Naive thymus-derived CD4-positive, alpha-beta T cell (primary cell): ENCODE results near the gene RIBC1. TPM values are rescaled to one million over a fixed set of nuclear protein-coding genes. Genes with fewer than 3 reads are reported as not detected.

Experiments
- ATAC-seq: fragments of 150-1000 bp; cut with Tn5 transposase; 2 replicates; pipeline ENCODE4 v1.10.0; 2021; ENCODE audit warnings: mild to moderate bottlenecking, moderate library complexity
- CTCF ChIA-PET: fragments of 350-600 bp; sonication (Branson Sonifier 250); formaldehyde crosslinking; loops from one replicate; lab custom pipeline; 2021; ENCODE audit warnings: antibody characterized with exemption; lab: Charles Lee
- POLR2A ChIA-PET: fragments of 350-600 bp; sonication (Branson Sonifier 250); formaldehyde crosslinking; loops from one replicate; lab custom pipeline; 2021; ENCODE audit warnings: antibody characterized with exemption, inconsistent platforms; lab: Charles Lee
- DNase-seq, 9 donors: peaks; one replicate each; pipeline versions ENCODE4 v3.0.0 to v3.0.0-alpha.2; 2020 to 2022; ENCODE audit warnings: mixed read lengths in 1 of 9
- H3K27ac ChIP-seq: one replicate; pipeline ENCODE4 v1.7.0; 2013; ENCODE audit warnings: mild to moderate bottlenecking, low read depth, low read length, moderate library complexity
- H3K27me3 ChIP-seq, 2 donors: one replicate each; pipeline ENCODE4 v1.7.0; 2013; ENCODE audit warnings: low read length in 2 of 2, mild to moderate bottlenecking in 2 of 2, moderate library complexity in 2 of 2; ENCODE audit not compliant: control insufficient read depth in 2 of 2, insufficient read depth in 2 of 2
- H3K36me3 ChIP-seq, 3 experiments: 1 replicate in 2 of 3; 2 replicates in 1 of 3; pipeline ENCODE4 v1.7.0; 2013; ENCODE audit warnings: low read length in 3 of 3, mild to moderate bottlenecking in 3 of 3, moderate library complexity in 1 of 3; ENCODE audit not compliant: insufficient read depth in 3 of 3, control insufficient read depth in 2 of 3
- H3K4me1 ChIP-seq, 2 donors: one replicate each; pipeline ENCODE4 v1.7.0; 2013; ENCODE audit warnings: low read length in 2 of 2, mild to moderate bottlenecking in 2 of 2, moderate library complexity in 1 of 2; ENCODE audit not compliant: control insufficient read depth in 2 of 2, insufficient read depth in 2 of 2
- H3K4me3 ChIP-seq: 2 replicates; pipeline ENCODE4 v1.7.0; 2013; ENCODE audit warnings: mild to moderate bottlenecking, low read length
- H3K9me3 ChIP-seq, 3 experiments: 1 replicate in 2 of 3; 2 replicates in 1 of 3; pipeline ENCODE4 v1.7.0; 2013; ENCODE audit warnings: low read length in 3 of 3; ENCODE audit not compliant: control insufficient read depth in 2 of 3
- H3K27ac Mint-ChIP-seq, 9 donors: one replicate each; pipeline ENCODE4 v1.8.0; 2020 to 2022; ENCODE audit warnings: mixed read lengths in 9 of 9, mild to moderate bottlenecking in 8 of 9, moderate library complexity in 5 of 9, inconsistent platforms in 2 of 9
- H3K27me3 Mint-ChIP-seq, 5 donors: one replicate each; pipeline ENCODE4 v1.8.0; 2021 to 2022; ENCODE audit warnings: mixed read lengths in 5 of 5, mild to moderate bottlenecking in 1 of 5
- H3K36me3 Mint-ChIP-seq, 5 donors: one replicate each; pipeline ENCODE4 v1.8.0; 2020 to 2022; ENCODE audit warnings: mixed read lengths in 5 of 5, mild to moderate bottlenecking in 3 of 5, inconsistent platforms in 1 of 5
- H3K4me1 Mint-ChIP-seq, 7 donors: one replicate each; pipeline ENCODE4 v1.8.0; 2020 to 2022; ENCODE audit warnings: mixed read lengths in 7 of 7, mild to moderate bottlenecking in 3 of 7, inconsistent platforms in 1 of 7
- H3K4me3 Mint-ChIP-seq, 10 donors: one replicate each; pipeline ENCODE4 v1.8.0; 2020 to 2022; ENCODE audit warnings: mild to moderate bottlenecking in 10 of 10, mixed read lengths in 10 of 10, moderate library complexity in 6 of 10, inconsistent platforms in 2 of 10
- H3K9me3 Mint-ChIP-seq, 11 donors: one replicate each; pipeline ENCODE4 v1.8.0; 2020 to 2022; ENCODE audit warnings: mixed read lengths in 11 of 11, mild to moderate bottlenecking in 4 of 11, inconsistent platforms in 1 of 11, moderate library complexity in 1 of 11
- intact Hi-C, 2 donors: fragments of 100-400 bp; cut with micrococcal nuclease; formaldehyde crosslinking; loops; one replicate each; pipeline ENCODE4 v1.15.1; 2023
- microRNA-seq: library from miRNA; unstranded; fragments of <30 nt; microRNA quantifications from one replicate; pipeline ENCODE4 v1.2.0, GENCODE V29; 2022; ENCODE audit warnings: borderline microRNAs expressed
- polyA plus RNA-seq, 2 donors: library from polyadenylated mRNA; unstranded; fragments of 300-500 nt; fragmentation: Illumina TruSeq; gene quantifications; one replicate each; pipeline ENCODE4 v1.2.3, GENCODE V29; 2021
- total RNA-seq, 6 experiments: library from RNA in 5 of 6; stranded (reverse) in 5 of 6; gene quantifications; 1 replicate in 5 of 6; 2 replicates in 1 of 6; pipeline ENCODE4 v1.2.3 and lab custom pipeline; 2021 to 2026

RIBC1 gene
- total and polyA plus RNA-seq, 7 experiments from 2014 or later: 0.26 to 2.4 (median 1.4) TPM

- H3K27me3 ChIP-seq: no peaks in the 10 kb centered on the region
- H3K27ac ChIP-seq: no peak overlapping the region
- ATAC-seq: no peak
- ChIA-PET CTCF (interaction anchor here (0.7 kb wide), 1 partner anchor 161 kb away, joined by 3 read pairs; no protein-coding TSS in a partner anchor), POLR2A (no interaction called here)
- H3K9me3 Mint-ChIP-seq: no peaks in the 10 kb centered on the region
- peaks cover 0 to 2% (median 0%) of the 10 kb centered on the region in 7 donors for H3K4me1 Mint-ChIP-seq
- no peaks in the 10 kb centered on the region for H3K4me1 ChIP-seq
- intact Hi-C loops: no loop called here
- H3K4me3 ChIP-seq: no peak overlapping the region
- H3K4me3 Mint-ChIP-seq: no peak overlapping the region
- peaks cover 0 to 16% (median 0%) of the 10 kb centered on the region in 5 donors for H3K27me3 Mint-ChIP-seq
- DNase-seq: no peak
- no peaks in the 10 kb centered on the region for H3K36me3 ChIP-seq
- no peaks in the 10 kb centered on the region for H3K36me3 Mint-ChIP-seq
- no peak overlapping the region for H3K27ac Mint-ChIP-seq
- H3K9me3 ChIP-seq: no peaks in the 10 kb centered on the region
These were observed 52.0 kb downstream of the RIBC1 start for GRCh38 chrX:53474707-53475106.

DNA sequence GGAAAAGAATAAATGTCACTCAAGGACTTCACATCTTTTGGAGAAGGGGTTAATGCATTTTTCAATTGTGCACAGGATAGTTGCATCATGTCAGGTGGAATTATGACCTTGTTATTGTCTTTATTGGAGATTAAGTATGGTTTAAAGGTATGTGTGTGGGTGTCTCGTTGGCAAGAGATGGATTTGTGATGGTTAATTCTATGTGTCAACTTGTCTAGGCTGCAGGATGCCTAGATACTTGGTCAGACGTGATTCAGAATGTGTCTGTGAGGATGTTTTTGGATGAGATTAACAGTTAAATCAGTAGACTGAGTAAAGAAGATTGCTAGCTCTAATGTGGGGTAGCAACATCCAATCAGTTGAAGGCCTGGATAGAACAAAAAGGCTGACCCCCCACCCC lies 53.7 kb downstream of the RIBC1 start:
- Histone ChIP-seq H3K36me3 (no peaks in the 10 kb centered on the region), H3K9me3 (no peaks in the 10 kb centered on the region), H3K27ac (no peak overlapping the region), H3K27me3 (no peaks in the 10 kb centered on the region), H3K4me3 (no peak overlapping the region), H3K4me1 (no peaks in the 10 kb centered on the region)
- H3K4me1 Mint-ChIP-seq: peaks cover 0 to 2% (median 0%) of the 10 kb centered on the region in 7 donors
- H3K36me3 Mint-ChIP-seq: no peaks in the 10 kb centered on the region
- H3K27ac Mint-ChIP-seq: no peak overlapping the region
- no peak for DNase-seq
- peaks cover 0 to 16% (median 2%) of the 10 kb centered on the region in 5 donors for H3K27me3 Mint-ChIP-seq
- ChIA-PET CTCF (no interaction called here), POLR2A (no interaction called here)
- no peak overlapping the region for H3K4me3 Mint-ChIP-seq
- ATAC-seq: no peak
- no peaks in the 10 kb centered on the region for H3K9me3 Mint-ChIP-seq
- intact Hi-C loops: no loop called here

DNA sequence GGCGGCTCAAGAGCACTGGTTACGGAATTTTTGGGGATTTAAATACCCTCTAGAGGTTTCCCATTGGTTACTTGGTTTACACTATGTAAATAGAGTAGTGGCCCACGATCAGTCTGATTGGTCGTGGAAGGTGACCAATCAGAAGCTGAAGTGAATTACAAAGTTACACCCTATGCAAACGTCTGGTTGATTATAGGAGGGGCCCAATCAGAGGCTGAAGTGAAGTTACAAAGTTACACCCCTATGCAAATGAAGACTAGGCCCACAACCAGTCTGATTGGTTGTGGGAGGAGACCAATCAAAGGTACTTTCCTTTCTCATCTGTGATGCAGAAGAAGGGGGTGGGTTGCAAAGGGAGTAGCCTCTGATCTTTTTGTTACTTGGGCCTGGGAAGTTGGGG lies 56.6 kb downstream of the RIBC1 start:
- H3K36me3 Mint-ChIP-seq: no peaks in the 10 kb centered on the region
- no peak overlapping the region for H3K4me3 ChIP-seq
- intact Hi-C loops: no loop called here
- peaks cover 0 to 4% (median 0%) of the 10 kb centered on the region in 5 donors for H3K27me3 Mint-ChIP-seq
- no peaks in the 10 kb centered on the region for H3K4me1 ChIP-seq
- no peak overlapping the region for H3K27ac Mint-ChIP-seq
- peaks cover 0 to 3% (median 0%) of the 10 kb centered on the region in 7 donors for H3K4me1 Mint-ChIP-seq
- DNase-seq (no peak), ATAC-seq (no peak)
- ChIA-PET POLR2A (no interaction called here), CTCF (interaction anchor here (3.7 kb wide), 1 partner anchor 166 kb away, joined by 21 read pairs; no protein-coding TSS in a partner anchor)
- H3K36me3 ChIP-seq: no peaks in the 10 kb centered on the region
- H3K9me3 Mint-ChIP-seq: no peaks in the 10 kb centered on the region
- H3K4me3 Mint-ChIP-seq: no peak overlapping the region
- H3K27ac ChIP-seq: no peak overlapping the region
- H3K27me3 ChIP-seq: no peaks in the 10 kb centered on the region
- no peaks in the 10 kb centered on the region for H3K9me3 ChIP-seq

Small RNA genes lying within 50 kb of the gene (microRNA-seq; reads per million reads assigned to microRNA genes)
- not detected for gene MIR6857

Other genes with a start within 250 kb of the RIBC1 start
- 100 to 1,000 TPM; 104 to 216 (median 132) TPM for gene KDM5C, start 197.7 kb upstream of the RIBC1 start, total RNA-seq
- 10 to 100 TPM; 24.4 to 36.5 TPM for gene KDM5C, start 197.7 kb upstream of the RIBC1 start, polyA plus RNA-seq
- gene IQSEC2, start 141.3 kb upstream of the RIBC1 start, total RNA-seq: 1 to 10 TPM in 2 of 5 experiments, under 1 TPM in 3; 0.46 to 9.1 (median 1.00) TPM
- under 1 TPM; 0.20 to 0.24 TPM for gene IQSEC2, start 141.3 kb upstream of the RIBC1 start, polyA plus RNA-seq
- gene SMC1A, start 219 bp upstream of the RIBC1 start, total RNA-seq: 100 to 1,000 TPM in 1 of 5 experiments, 10 to 100 TPM in 4; 53.0 to 108 (median 67.7) TPM
- gene SMC1A, start 219 bp upstream of the RIBC1 start, polyA plus RNA-seq: 10 to 100 TPM; 55.1 to 84.9 TPM
- 100 to 1,000 TPM in 1 of 5 experiments, 10 to 100 TPM in 4; 23.9 to 116 (median 38.6) TPM for gene HSD17B10, start 11.5 kb downstream of the RIBC1 start, total RNA-seq
- gene HSD17B10, start 11.5 kb downstream of the RIBC1 start, polyA plus RNA-seq: 100 to 1,000 TPM; 120 to 129 TPM